Thyroid gland (tissue), 4 donors: Measurements from ENCODE around the gene NAV2. TPM values are rescaled to one million over a fixed set of nuclear protein-coding genes. Genes with fewer than 3 reads are reported as not detected.

Experiments used
- DNase-seq, 2 donors: peaks; one replicate each; pipeline ENCODE4 v3.0.0-alpha.2; 2019
- H3K27ac ChIP-seq, 3 donors: fragments of 200-600 bp; sonication (generic); 1 replicate in 2 of 3; 2 replicates in 1 of 3; pipeline ENCODE4 v1.5.1; 2016 to 2019; ENCODE audit warnings: mild to moderate bottlenecking in 1 of 3, moderate library complexity in 1 of 3
- H3K27me3 ChIP-seq: fragments of 200-600 bp; sonication (generic); one replicate; pipeline ENCODE4 v1.5.1; 2019
- H3K36me3 ChIP-seq, 2 donors: fragments of 200-600 bp; sonication (generic); one replicate each; pipeline ENCODE4 v1.5.1; 2016 to 2019
- H3K4me1 ChIP-seq, 2 donors: fragments of 200-600 bp; sonication (generic); one replicate each; pipeline ENCODE4 v1.5.1; 2017 to 2019
- H3K4me3 ChIP-seq, 3 donors: fragments of 200-600 bp; sonication (generic); replicated peaks in 1 of 3; 1 replicate in 2 of 3; 2 replicates in 1 of 3; pipeline ENCODE4 v1.5.1; 2016; ENCODE audit warnings: mild to moderate bottlenecking in 1 of 3
- H3K9me3 ChIP-seq: fragments of 200-600 bp; sonication (generic); one replicate; pipeline ENCODE4 v1.5.1; 2017
- CTCF ChIP-seq, 6 experiments: fragments of 200-600 bp in 3 of 6; fragments of 450-650 bp in 3 of 6; sonication (generic) in 3 of 6; IDR thresholded peaks; one replicate each; pipeline ENCODE4 v1.5.1; 2016 to 2019; ENCODE audit warnings: antibody characterized with exemption in 6 of 6, mild to moderate bottlenecking in 2 of 6, inconsistent platforms in 1 of 6, moderate library complexity in 1 of 6
- POLR2A ChIP-seq, 2 donors: fragments of 450-650 bp; IDR thresholded peaks; one replicate each; pipeline ENCODE4 v1.6.1; 2017; ENCODE audit warnings: antibody characterized with exemption in 2 of 2, mild to moderate bottlenecking in 2 of 2, moderate library complexity in 1 of 2
- WGBS, 2 donors: methylation state at CpG; one replicate each; pipeline ENCODE4 v1.1.5; 2017; 5-methylcytosine and 5-hydroxymethylcytosine counted together
- intact Hi-C: fragments of 100-400 bp; cut with DNase I; formaldehyde crosslinking; loops from one replicate; pipeline ENCODE4 v1.15.1; 2023
- total RNA-seq, 4 donors: library from RNA; depleted of rRNA; stranded (reverse); fragments of >200 nt; gene quantifications; one replicate each; pipeline ENCODE4 v1.2.3, GENCODE V29; 2016

NAV2 gene
- total RNA-seq, 4 donors from 2014 or later: 34.8 to 88.6 (median 54.5) TPM

- Histone ChIP-seq H3K36me3 (no peaks in the 10 kb centered on the region), H3K4me3 (no peak overlapping the region), H3K4me1 (peaks cover 0 to 4% of the 10 kb centered on the region in 2 donors), H3K27me3 (no peaks in the 10 kb centered on the region), H3K27ac (no peak overlapping the region), H3K9me3 (no peaks in the 10 kb centered on the region)
- intact Hi-C loops: no loop called here
- WGBS, 2 donors: 89 to 98% methylated on average over 2 of the region's 2 CpGs
- DNase-seq: no peak
- no peak for TF ChIP-seq POLR2A (IDR thresholded peaks at IDR 0.05)
- TF ChIP-seq CTCF (IDR thresholded peaks at IDR 0.05): no peak
These were observed 74.0 kb downstream of the NAV2 start for GRCh38 chr11:19786644-19787043.

GRCh38 chr11:19788435-19788834 lies 75.8 kb downstream of the NAV2 start:
- no peak for DNase-seq
- no peaks in the 10 kb centered on the region for H3K36me3 ChIP-seq
- H3K4me1 ChIP-seq: peaks cover 0 to 15% of the 10 kb centered on the region in 2 donors
- no peak for TF ChIP-seq CTCF (IDR thresholded peaks at IDR 0.05)
- TF ChIP-seq POLR2A (IDR thresholded peaks at IDR 0.05): no peak
- no peak overlapping the region for H3K4me3 ChIP-seq
- H3K9me3 ChIP-seq: no peaks in the 10 kb centered on the region
- no peak overlapping the region for H3K27ac ChIP-seq
- 92 to 94% methylated on average over 4 of the region's 4 CpGs for WGBS, 2 donors
- no peaks in the 10 kb centered on the region for H3K27me3 ChIP-seq
- intact Hi-C loops: no loop called here

- no peak for DNase-seq
- Histone ChIP-seq H3K9me3 (no peaks in the 10 kb centered on the region), H3K4me3 (no peak overlapping the region), H3K27ac (no peak overlapping the region), H3K4me1 (peaks cover 0 to 15% of the 10 kb centered on the region in 2 donors), H3K27me3 (no peaks in the 10 kb centered on the region), H3K36me3 (no peaks in the 10 kb centered on the region)
- intact Hi-C loops: no loop called here
- no peak for TF ChIP-seq POLR2A (IDR thresholded peaks at IDR 0.05)
- no peak for TF ChIP-seq CTCF (IDR thresholded peaks at IDR 0.05)
- WGBS, 2 donors: 91 to 93% methylated on average over 6 of the region's 6 CpGs
These were observed 76.6 kb downstream of the NAV2 start for GRCh38 chr11:19789245-19789644.

- H3K27ac ChIP-seq: no peak overlapping the region
- peaks cover 0 to 15% of the 10 kb centered on the region in 2 donors for H3K4me1 ChIP-seq
- DNase-seq: no peak
- TF ChIP-seq CTCF (IDR thresholded peaks at IDR 0.05) (no peak), POLR2A (IDR thresholded peaks at IDR 0.05) (no peak)
- H3K4me3 ChIP-seq: no peak overlapping the region
- no peaks in the 10 kb centered on the region for H3K9me3 ChIP-seq
- no peaks in the 10 kb centered on the region for H3K36me3 ChIP-seq
- H3K27me3 ChIP-seq: no peaks in the 10 kb centered on the region
- intact Hi-C loops: no loop called here
- WGBS, 2 donors: 68 to 72% methylated on average over 10 of the region's 10 CpGs
These were observed 77.4 kb downstream of the NAV2 start for GRCh38 chr11:19789835-19790710.

GRCh38 chr11:19790831-19791552 lies 78.4 kb downstream of the NAV2 start:
- Histone ChIP-seq H3K4me3 (no peak overlapping the region), H3K27ac (no peak overlapping the region), H3K36me3 (no peaks in the 10 kb centered on the region), H3K27me3 (no peaks in the 10 kb centered on the region), H3K9me3 (no peaks in the 10 kb centered on the region), H3K4me1 (peaks cover 0 to 15% of the 10 kb centered on the region in 2 donors)
- TF ChIP-seq CTCF (IDR thresholded peaks at IDR 0.05) (no peak), POLR2A (IDR thresholded peaks at IDR 0.05) (no peak)
- WGBS, 2 donors: 83 to 86% methylated on average over 8 of the region's 8 CpGs
- no peak for DNase-seq
- intact Hi-C loops: no loop called here
